Activated CD8-positive, alpha-beta memory T cell treated with anti-CD3 and anti-CD28 coated beads, Interleukin-2, amount 50 U/mL, for 24 hours (primary cell): ENCODE data around the gene NANOS1.

ENCODE experiments used
- DNase-seq: peaks from one replicate; pipeline ENCODE4 v3.0.0-alpha.2; 2020; ENCODE audit errors: extremely low read depth

The NANOS1 gene, protein sequence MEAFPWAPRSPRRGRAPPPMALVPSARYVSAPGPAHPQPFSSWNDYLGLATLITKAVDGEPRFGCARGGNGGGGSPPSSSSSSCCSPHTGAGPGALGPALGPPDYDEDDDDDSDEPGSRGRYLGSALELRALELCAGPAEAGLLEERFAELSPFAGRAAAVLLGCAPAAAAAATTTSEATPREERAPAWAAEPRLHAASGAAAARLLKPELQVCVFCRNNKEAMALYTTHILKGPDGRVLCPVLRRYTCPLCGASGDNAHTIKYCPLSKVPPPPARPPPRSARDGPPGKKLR

DNA sequence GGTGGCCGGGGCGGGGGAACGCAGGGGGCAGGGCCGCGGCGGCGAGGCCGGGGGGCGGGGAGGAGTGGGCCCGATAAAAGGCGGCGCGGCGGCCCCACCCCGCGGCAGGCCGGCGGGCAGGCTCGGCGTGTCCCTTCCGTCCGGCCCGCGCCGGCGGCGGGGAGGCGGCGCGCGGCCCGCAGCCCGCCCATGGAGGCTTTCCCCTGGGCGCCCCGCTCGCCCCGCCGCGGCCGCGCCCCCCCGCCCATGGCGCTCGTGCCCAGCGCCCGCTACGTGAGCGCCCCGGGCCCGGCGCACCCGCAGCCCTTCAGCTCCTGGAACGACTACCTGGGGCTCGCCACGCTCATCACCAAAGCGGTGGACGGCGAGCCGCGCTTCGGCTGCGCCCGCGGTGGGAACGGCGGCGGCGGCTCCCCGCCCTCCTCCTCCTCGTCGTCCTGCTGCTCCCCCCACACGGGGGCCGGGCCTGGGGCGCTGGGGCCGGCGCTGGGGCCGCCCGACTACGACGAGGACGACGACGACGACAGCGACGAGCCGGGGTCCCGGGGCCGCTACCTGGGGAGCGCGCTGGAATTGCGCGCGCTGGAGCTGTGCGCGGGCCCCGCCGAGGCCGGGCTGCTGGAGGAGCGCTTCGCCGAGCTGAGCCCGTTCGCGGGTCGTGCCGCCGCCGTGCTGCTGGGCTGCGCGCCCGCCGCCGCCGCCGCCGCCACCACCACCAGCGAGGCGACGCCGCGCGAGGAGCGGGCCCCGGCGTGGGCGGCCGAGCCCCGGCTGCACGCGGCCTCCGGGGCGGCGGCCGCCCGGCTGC, at the start of gene NANOS1:
Gene NANOS1 (plus strand): TSS at position 102 of the 808 bp plus-strand sequence. CDS start 88 bp downstream, at position 190.
- DNase-seq = no peak

DNA sequence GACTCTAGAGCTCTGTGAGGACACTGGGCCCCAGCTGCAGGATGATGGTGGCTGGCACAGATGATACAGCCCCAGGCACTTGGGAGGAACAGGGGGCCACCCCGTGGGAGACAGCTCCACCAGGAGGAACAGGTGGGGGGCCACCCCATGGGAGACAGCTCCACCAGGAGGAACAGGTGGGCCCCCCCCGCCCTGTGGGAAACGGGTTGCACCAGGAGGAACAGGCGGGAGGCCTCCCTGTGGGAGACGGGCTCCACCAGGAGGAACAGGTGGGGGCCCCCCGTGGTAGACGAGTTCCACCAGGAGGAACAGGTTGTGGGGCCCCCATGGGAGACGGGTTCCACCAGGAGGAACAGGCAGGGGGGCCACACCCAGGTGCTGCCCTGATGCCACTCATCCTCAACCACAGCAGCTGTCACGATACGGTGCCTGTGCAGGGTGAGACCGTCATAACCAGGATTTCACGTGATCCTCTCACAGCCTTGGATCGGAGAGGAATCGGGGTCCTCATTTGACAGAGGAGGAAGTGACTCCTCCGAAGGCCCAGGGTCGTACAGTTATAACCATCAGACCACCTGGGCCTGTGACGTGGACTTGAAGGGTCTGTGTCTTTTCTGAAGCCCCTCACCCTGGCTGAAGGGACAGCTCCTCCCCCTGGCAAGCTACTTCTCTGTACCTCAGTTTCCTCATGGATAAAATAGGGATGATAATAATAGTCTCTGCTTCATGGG, 49.2 kb upstream of the NANOS1 start:
- DNase-seq = no peak

DNA sequence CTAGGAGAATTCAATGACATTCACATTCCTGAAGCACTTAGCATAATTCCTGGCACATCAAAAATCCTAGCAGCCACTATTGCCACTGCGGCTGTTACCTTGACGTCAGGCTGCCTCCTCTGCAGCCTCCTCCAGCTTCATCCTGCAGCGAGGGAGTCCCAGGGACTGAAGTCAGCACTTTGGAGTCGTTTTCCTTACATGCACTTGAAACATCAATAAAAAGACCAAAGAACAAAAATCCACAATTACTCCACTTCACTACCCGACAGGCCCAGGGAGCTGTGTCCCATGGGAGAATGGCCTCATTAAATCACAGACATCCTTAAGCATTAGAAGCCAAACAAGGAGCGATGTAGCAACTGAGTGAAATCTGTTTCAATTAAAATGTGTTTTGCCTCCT, 48.6 kb upstream of the NANOS1 start:
- DNase-seq = no peak

DNA sequence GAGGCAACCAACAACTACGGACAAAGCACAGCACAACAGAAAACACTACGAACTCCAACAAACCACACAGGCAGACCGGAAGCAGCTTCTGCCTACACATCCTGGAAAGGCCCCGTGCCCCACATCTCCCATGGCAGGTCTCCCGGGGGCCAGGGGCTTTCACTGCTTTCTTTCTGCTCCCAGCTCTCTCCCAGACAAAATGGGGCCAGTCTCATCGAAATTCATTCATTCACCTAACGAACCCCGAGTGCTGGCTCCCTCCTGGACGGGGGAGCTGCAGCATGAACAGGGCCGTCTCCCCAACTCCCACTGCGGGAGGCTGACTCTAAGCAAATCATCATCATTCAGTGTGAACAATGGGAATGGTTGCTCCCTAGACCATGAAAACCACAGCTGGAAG, 47.6 kb upstream of the NANOS1 start:
- no peak for DNase-seq

DNA sequence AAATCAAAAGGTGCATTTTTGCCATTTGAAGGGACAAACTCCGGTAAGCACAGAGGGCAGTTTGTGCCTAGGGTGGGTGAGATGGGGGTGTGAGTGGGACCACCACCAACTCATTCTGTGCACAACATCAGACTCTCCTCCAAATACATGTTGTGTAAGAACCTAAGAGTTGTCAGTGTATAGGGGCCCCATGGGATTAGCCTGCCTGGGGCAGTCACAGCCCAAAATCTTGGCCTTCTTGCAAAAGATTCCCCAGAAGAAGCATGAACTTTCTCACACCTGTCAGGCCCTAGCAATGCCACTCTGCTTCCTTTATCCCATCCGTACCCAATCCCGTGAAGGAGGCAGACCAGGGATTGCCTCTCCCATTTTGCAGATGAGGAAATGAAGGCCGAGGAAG, 47.1 kb upstream of the NANOS1 start:
- no peak for DNase-seq

DNA sequence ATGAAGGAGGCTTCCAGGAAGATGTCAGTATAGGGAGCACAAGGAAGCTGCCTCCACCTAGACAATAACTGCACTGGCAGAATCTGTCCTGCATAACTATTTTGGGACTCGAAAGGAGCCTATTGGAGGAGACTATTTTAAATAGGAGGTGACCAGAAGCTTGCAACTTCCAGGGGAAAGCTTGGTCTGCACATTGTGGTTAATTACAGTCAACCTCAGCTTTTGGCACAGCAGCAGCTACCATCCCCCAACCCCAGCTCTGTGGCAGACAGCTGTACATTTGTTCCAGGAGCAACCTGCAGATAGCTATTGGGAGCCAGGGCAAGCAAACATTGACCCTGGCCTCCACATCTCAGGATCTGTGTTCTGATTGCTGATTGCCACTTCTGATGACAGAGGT, 46.3 kb upstream of the NANOS1 start:
- no peak for DNase-seq

DNA sequence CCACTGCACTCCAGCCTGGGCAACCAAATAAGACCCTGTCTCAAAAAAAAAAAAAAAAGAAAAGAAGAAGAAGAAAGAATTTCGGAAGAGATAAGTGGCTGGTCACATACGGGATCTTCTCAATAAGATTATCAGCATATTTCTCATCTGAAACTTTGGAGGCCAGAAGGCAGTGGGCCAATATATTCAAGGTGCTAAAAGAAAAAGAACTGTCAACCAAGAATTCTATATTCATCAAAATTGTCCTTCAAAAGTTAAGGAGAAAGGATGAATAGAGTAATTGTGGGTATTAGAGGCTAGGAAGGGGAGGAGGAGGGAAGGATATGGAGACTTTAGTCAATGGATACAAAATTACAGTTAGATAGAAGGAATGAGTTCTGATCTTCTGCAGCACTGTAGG, 43.9 kb upstream of the NANOS1 start:
- no peak for DNase-seq

DNA sequence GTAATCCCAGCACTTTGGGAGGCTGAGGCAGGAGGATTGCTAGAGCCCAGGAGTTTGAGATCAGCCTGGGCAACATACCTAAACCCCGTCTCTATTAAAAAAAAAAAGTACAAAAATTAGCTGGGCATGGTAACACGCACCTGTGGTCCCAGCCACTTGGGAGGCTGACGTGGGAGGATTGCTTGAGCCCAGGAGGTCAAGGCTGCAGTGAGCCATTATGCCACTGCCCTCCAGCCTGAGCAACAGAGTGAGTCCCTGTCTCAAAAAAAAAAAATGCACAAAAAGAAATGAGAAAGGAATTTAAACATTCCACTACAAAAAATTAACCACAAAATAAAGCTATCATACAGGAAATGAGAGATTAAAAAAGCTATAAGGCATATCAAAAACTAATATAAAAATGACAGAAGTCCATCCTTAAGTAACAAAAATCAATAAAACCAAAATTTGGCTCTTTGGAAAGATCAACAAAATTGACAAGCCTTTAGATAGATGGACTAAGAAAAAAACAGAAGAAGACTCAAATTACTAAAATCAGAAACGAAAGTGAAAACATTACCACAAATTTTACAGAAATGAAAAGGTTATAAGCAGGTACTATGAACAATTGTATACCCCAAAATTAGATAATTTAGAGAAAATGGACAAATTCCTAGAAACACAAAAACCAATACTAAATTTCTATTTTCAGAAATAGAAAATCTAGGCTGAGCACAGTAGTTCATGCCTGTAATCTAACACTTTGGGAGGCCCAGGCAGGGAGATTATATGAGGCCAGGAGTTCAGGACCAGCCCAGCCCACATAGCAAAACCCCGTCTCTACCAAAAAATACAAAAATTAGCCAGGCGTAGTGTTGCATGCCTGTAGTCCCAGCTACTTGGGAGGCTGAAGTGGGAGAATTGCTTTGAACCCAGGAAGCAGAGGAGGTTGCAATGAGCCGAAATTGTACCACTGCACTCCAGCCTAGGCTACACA, 42.4 kb upstream of the NANOS1 start:
- DNase-seq = no peak

DNA sequence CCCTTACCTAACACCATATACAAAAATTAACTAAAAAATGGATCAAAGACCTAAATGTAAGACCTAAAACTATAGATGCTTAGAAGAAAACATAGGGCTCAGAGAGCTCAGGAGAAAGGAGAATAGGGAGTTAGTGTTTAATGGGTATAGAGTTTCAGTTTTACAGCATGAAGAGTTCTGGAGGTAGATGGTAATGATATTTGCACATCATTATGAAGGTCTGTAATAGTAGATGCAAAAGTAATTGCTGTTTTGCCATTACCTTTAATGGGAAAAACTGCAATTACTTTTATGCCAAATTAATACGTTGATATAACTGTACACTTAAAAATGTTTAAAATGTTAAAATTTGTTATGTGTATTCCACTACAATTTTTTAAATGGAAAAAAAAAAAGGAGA, 39.2 kb upstream of the NANOS1 start:
- DNase-seq = no peak

DNA sequence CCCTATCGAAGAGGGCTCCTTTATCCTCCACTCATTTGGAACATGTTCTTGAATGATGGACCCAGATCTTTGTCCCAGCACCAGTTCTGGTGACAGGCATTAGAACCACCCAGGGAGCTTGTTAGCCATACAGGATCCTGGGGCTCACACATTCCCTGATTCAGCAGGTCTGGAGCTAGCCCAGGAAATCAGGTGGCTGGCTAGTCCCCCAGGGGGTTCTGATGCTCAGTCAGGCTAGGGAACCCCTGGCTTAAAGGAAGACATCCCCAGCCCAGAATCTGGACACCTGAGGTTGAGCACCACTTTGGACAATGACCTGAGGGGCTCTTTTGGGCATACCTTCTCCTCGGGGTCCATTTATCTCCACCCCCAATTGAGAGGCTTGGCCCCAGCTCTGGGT, 37.0 kb upstream of the NANOS1 start:
- DNase-seq = no peak

DNA sequence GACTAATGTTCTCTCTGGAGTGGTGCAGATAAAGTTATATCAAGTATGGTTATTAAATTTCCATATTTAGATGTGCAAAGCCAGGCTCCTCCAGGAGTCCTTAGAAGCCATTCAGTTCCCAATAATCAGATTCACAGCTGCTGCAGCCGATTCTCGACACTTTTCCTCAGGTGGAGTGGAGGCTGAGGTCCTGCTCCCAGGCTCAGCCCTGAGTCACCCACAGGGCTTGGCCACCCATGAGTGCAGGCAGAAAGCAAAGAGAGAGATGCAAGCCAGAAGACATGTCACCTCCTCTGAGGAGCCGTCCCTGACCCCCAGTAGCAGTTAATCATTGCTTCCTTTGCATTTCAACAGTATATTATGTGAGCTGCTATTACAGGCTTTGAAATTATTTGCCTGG, 36.3 kb upstream of the NANOS1 start:
- DNase-seq = no peak

DNA sequence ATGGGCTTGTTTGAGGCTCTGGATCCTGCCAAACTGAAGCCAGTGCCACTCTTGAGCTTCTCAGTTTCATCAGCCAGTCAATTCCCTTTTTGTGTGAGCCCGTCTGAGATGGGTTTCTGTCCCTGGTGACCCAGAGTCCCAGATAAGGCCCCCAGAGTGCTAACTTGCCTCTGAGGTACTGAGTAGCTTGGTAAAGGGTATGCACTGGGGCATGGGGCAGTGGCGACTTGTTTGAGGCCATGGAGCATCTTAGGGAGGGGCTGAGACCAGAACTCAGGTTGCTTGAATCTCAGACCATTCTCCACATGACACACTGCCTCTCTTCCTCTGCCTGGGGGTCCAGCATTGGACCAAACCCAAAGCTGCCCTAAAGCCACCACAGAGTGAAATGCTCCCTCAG, 35.2 kb upstream of the NANOS1 start:
- DNase-seq = no peak

DNA sequence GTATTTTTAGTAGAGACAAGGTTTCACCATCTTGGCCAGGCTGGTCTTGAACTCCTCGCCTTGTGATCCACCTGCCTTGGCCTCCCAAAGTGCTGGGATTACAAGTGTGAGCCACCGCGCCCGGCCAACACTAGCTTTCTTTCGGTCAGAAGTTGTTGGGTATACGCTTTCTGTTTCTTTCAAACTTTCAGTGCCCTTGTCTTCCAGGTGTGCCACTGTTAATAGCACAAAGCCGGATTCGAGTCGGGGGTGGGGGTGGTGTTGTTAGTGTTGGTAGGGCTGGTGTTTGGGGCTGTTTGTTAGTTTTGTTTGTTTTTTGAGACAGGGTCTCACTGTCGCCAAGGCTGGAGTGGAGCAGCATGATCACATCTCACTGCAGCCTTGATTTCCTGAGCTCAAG, 33.8 kb upstream of the NANOS1 start:
- no peak for DNase-seq

DNA sequence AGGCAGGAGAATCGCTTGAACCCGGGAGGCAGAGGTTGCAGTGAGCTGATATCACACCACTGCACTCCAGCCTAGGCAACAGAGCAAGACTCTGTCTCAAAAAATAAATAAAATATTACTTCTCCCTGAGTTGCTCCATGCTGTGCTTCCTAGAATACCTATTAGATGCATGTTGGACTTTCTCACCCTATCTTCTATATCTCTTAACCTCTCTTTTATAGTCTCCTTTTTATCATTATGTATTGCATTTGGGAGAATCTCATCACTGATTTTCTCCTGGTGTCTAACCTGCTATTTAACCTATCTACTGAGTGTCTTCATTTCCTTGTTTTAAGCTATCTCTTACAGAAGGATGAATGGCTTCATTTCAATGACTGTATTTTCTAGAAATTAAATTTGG, 32.1 kb upstream of the NANOS1 start:
- no peak for DNase-seq

DNA sequence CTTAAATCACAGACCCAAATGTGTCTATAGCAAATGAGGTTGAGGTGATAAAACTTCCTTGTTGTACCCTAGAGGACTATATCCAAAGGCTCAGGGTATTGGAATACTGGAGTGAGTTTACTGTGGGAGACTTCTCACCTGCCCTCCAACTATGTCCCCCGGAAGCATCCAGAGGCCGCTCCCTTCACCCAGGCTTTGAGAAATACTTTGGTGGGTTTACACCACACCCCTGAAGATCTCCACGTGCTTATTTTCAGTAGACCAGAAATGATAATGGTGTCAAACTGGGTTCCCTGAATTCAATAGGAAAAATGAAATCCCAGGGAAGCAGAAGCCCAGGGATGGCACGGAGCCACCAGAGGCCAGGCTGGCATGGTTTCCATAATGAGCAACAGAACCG, 31.3 kb upstream of the NANOS1 start:
- DNase-seq = no peak

DNA sequence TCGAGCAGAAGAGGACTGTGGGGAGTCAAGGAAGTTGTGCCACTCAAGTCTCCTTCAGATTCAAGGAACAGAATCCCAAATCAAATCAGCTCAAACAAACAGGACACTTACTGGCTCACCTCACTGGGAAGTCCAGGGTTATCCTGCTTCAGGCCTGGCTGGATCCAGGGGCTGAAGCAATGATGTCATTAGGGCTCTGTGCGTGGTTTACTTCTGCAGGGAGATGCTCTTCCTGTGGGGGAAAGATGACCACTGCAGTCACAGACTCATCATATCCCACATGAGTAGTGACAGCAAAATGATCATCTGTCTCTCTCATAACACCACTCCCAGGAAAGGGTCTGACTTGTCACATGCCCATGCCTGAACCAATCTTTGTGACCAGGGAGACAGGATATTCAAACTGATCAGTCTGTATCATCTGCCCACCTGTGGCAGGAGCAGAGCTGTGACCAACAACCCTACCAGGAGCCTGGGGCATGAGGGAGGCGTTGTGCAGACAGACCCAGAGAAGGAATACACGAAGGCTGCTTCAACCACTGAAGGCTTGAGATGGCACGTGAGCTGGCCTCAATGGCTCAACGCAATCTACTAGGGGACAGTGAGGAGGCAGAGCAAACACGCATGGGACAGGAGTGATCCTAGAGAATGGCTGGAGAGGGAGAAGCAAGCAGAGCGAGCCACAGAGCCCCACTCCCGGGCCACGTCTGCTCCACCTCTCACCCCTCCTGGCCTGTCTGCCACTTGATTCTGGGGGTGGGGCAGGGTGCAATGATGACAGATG, 27.6 kb upstream of the NANOS1 start:
- no peak for DNase-seq

DNA sequence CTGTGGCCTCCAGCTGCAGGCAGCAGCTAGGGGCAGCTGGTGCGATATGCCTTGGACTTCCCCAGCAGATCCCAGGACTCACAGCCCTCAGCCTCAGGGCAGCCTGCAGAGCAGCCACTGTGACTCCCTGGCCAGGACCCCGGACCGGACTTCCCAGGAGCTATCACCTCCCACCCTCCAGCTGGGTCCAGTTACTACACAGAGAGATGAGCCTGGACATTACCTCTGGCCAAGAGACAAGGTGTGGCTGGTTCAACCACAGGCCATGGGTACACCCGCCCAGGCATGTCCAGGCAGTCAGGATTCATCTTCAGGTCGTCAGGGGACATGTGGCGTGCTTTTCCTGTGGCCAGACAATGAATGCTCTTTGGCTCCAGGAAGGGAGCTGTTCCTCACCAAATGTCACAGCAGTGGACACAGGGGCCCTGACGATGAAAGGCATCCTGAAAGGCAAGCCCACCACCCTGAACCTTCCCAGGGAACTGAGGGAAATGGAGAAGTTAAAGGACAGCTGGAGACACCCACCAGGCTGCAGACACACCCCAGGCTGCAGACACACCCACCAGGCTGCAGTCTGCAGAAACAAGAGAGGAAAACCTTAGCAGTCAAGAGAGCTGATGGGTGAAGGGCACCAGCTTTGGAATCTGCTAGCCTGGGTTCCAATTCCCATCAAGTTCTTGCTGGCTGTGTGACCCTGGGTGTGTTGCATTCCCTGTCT, 25.8 kb upstream of the NANOS1 start:
- DNase-seq = no peak

DNA sequence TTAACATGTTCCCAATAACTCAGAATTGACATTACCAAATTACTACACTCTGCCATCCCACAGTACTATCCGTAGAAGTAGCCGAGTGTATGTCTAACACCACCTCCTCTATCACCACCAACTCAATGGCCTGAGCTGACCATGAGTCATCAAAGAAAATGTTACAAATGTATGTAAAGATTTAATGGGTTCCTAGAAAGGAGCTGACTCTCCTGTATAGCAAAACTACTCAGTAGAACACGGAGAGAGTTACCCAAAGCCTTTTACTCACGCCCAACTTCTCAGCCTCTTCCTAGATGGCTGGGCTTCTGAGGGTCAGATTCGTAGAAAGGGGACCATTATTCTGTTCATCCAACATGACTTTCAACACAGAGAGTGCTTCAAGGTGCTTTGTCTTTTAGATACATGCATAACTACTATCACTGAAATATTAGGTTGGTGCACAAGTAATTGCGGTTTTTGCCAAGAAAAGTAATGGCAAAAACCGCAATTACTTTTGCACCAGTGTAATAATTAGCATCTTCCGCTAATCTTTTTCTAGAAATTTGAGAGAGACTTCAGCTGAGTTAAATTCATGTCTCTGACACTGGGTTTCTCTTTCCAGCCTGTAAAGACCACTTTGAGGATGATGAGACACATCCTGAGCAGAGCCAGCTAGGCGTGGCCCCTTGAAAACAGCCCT, 24.0 kb upstream of the NANOS1 start:
- DNase-seq = no peak

DNA sequence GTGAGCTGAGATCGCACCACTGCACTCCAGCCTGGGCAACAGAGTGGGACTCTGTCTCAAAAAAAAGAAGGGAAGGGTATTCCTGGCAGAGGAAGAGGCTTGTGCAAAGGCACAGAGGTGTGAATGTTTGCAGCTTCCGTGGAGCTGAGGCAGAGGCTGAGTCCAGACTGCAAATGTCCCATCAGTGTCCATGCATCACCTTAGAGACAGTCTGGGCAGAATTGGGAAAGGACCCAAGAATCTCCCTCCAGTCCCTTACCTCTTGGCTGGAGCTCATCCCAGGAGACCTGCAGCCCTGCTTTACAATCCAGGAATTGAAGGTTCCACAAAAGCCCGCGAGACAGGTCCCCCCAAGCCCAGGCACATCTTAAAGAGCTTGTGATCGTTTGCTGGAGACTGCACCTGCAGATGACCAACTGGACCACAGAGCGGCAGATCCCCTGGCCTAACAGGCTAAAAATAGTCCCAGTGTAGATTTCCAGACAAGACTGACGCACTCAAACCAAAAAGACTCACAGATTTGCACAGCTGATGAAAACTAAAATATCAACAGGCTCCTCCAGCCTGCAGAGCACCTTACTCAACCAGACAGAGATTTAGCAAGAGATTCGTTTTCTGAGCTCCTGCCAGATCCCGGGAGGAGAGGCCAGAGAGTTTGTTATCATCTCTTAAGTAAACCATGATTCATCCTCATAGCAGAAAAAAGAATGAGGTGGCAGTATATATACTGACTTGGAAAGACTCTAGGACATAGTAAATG, 22.9 kb upstream of the NANOS1 start:
- DNase-seq = no peak
